SK-N-SH treated with all-trans-retinoic acid at 6 μM for 48 hours (cell line): ENCODE measurements around the gene RAC3.
"Not testable (repeated sequence)": the region's sequence is repeated elsewhere in the genome, so short reads cannot be mapped to it uniquely, and the experiment has no call there.

Experiments
- ATAC-seq: fragments of 200-7000 bp; cut with Tn5 transposase; 3 replicates; pipeline ENCODE4 v1.9.1; 2020; ENCODE audit warnings: mild to moderate bottlenecking, moderate library complexity
- ARNTL ChIP-seq: fragments of 450-650 bp; formaldehyde crosslinking; IDR thresholded peaks from 2 replicates; pipeline ENCODE4 v1.5.0; 2020; ENCODE audit warnings: low read depth, mild to moderate bottlenecking, moderate library complexity, borderline replicate concordance
- BACH2 ChIP-seq: fragments of 250-450 bp; sonication (Bioruptor Pico); IDR thresholded peaks from 2 replicates; pipeline ENCODE4 v1.9.0; 2021; ENCODE audit warnings: mild to moderate bottlenecking, borderline replicate concordance
- CSDC2 ChIP-seq: fragments of 250-450 bp; sonication (Bioruptor Pico); IDR thresholded peaks from 2 replicates; pipeline ENCODE4 v1.5.0; 2020; ENCODE audit warnings: mild to moderate bottlenecking, moderate library complexity
- ESRRG ChIP-seq: fragments of 250-450 bp; sonication (Bioruptor Pico); IDR thresholded peaks from 2 replicates; pipeline ENCODE4 v1.6.1; 2021; ENCODE audit warnings: mild to moderate bottlenecking
- GLIS3 ChIP-seq: fragments of 250-450 bp; sonication (Bioruptor Pico); IDR thresholded peaks from 2 replicates; pipeline ENCODE4 v1.5.0; 2020; ENCODE audit warnings: mild to moderate bottlenecking, moderate library complexity
- ISL1 ChIP-seq: fragments of 250-450 bp; sonication (Bioruptor Pico); IDR thresholded peaks from 2 replicates; pipeline ENCODE4 v2.1.2; 2022; ENCODE audit warnings: mild to moderate bottlenecking, moderate library complexity
- OSR1 ChIP-seq: fragments of 250-450 bp; sonication (Bioruptor Pico); IDR thresholded peaks from 2 replicates; pipeline ENCODE4 v1.8.0; 2022; ENCODE audit warnings: moderate library complexity, mild to moderate bottlenecking, inconsistent platforms
- POU6F1 ChIP-seq: fragments of 250-450 bp; sonication (Bioruptor Pico); IDR thresholded peaks from 2 replicates; pipeline ENCODE4 v1.8.0; 2021; ENCODE audit warnings: low read depth, mild to moderate bottlenecking, moderate library complexity, borderline replicate concordance
- PPARA ChIP-seq: fragments of 250-450 bp; sonication (Bioruptor Pico); IDR thresholded peaks from 2 replicates; pipeline ENCODE4 v1.5.0; 2020; ENCODE audit warnings: mild to moderate bottlenecking, borderline replicate concordance
- RARB ChIP-seq: fragments of 250-450 bp; sonication (Bioruptor Pico); IDR thresholded peaks from 2 replicates; pipeline ENCODE4 v1.8.0; 2021; ENCODE audit warnings: mild to moderate bottlenecking, moderate library complexity
- SNAI2 ChIP-seq: fragments of 250-450 bp; sonication (Bioruptor Pico); IDR thresholded peaks from 2 replicates; pipeline ENCODE4 v1.5.0; 2020; ENCODE audit warnings: mild to moderate bottlenecking, moderate library complexity
- TCF4 ChIP-seq: fragments of 250-450 bp; sonication (Bioruptor Pico); IDR thresholded peaks from 2 replicates; pipeline ENCODE4 v1.8.0; 2021; ENCODE audit warnings: mild to moderate bottlenecking, moderate library complexity, borderline replicate concordance
- ZC3H10 ChIP-seq: fragments of 250-450 bp; sonication (Bioruptor Pico); IDR thresholded peaks from 2 replicates; pipeline ENCODE4 v1.5.1; 2021; ENCODE audit warnings: mild to moderate bottlenecking, moderate library complexity
- ZFP3 ChIP-seq: fragments of 250-450 bp; sonication (Bioruptor Pico); IDR thresholded peaks from 2 replicates; pipeline ENCODE4 v1.5.0; 2020; ENCODE audit warnings: mild to moderate bottlenecking, moderate library complexity
- ZFP30 ChIP-seq: fragments of 450-650 bp; formaldehyde crosslinking; IDR thresholded peaks from 2 replicates; pipeline ENCODE4 v1.5.0; 2022; ENCODE audit warnings: mild to moderate bottlenecking, moderate library complexity
- ZNF565 ChIP-seq: fragments of 450-650 bp; formaldehyde crosslinking; conservative IDR thresholded peaks from 2 replicates; pipeline ENCODE4 v1.5.0; 2020; ENCODE audit warnings: low read depth, mild to moderate bottlenecking, moderate library complexity
- ZNF70 ChIP-seq: fragments of 450-650 bp; formaldehyde crosslinking; IDR thresholded peaks from 2 replicates; pipeline ENCODE4 v1.5.0; 2020; ENCODE audit warnings: mild to moderate bottlenecking, moderate library complexity
- ZNF8 ChIP-seq: fragments of 450-650 bp; formaldehyde crosslinking; IDR thresholded peaks from 2 replicates; pipeline ENCODE4 v1.5.0; 2020; ENCODE audit warnings: mild to moderate bottlenecking, moderate library complexity
- TF ChIP-seq, protein P1 (sequence below): fragments of 250-450 bp; sonication (Bioruptor Pico); IDR thresholded peaks from 2 replicates; pipeline ENCODE4 v1.5.1; 2021; ENCODE audit warnings: mild to moderate bottlenecking, moderate library complexity
- TF ChIP-seq, protein P2 (sequence below): fragments of 250-450 bp; sonication (Bioruptor Pico); IDR thresholded peaks from 2 replicates; pipeline ENCODE4 v1.8.0; 2020; ENCODE audit warnings: mild to moderate bottlenecking, moderate library complexity, borderline replicate concordance
- TF ChIP-seq, protein P3 (sequence below): fragments of 250-450 bp; sonication (Bioruptor Pico); IDR thresholded peaks from 2 replicates; pipeline ENCODE4 v1.5.1; 2020; ENCODE audit warnings: low read depth, mild to moderate bottlenecking, moderate library complexity
- TF ChIP-seq, protein P4 (sequence below): fragments of 250-450 bp; sonication (Bioruptor Pico); IDR thresholded peaks from 2 replicates; pipeline ENCODE4 v1.5.0; 2020; ENCODE audit warnings: mild to moderate bottlenecking, moderate library complexity

The RAC3 gene

DNA sequence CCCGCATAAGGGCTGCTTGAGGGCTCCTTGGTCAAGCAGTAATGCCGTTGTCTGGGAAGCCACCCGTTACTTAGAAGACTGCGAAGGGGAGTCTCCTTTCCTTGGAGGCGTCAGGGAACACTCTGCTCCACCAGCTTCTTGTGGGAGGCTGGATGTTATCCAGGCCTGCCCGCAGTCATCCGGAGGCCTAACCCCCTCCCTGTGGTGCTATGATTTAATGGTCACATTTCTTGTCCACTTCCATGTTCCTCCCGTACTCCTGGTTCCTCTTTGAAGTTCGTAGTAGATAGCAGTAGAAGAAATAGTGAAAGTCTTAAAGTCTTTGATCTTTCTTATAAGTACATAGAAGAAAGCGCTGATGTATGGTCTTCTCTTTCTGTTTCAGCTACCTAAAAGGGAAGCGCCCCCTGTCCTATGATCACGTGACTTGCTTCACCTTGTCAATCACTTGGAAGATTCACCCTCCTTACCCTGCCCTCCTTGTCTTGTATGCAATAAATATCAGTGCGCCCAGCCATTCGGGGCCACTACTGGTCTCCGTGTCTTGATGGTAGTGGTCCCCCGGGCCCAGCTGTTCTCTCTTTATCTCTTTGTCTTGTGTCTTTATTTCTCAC, 7.4 kb downstream of the RAC3 start:
- not testable (repeated sequence) for ATAC-seq

GRCh38 chr17:82039695-82040299, 8.3 kb downstream of the RAC3 start:
- TF ChIP-seq ZFP3 (CRISPR knock-in tag) (no peak), ISL1 (CRISPR knock-in tag) (no peak), PPARA (CRISPR knock-in tag) (no peak), OSR1 (CRISPR knock-in tag) (no peak), ESRRG (CRISPR knock-in tag) (no peak), ZNF8 (CRISPR knock-in tag) (no peak), ZC3H10 (CRISPR knock-in tag) (no peak), BACH2 (no peak), ZNF70 (CRISPR knock-in tag) (no peak), RARB (no peak), POU6F1 (CRISPR knock-in tag) (no peak), CSDC2 (no peak), TCF4 (CRISPR knock-in tag) (no peak), SNAI2 (CRISPR knock-in tag) (no peak), GLIS3 (CRISPR knock-in tag) (no peak), ZFP30 (no peak)
- TF ChIP-seq, protein P1, sequence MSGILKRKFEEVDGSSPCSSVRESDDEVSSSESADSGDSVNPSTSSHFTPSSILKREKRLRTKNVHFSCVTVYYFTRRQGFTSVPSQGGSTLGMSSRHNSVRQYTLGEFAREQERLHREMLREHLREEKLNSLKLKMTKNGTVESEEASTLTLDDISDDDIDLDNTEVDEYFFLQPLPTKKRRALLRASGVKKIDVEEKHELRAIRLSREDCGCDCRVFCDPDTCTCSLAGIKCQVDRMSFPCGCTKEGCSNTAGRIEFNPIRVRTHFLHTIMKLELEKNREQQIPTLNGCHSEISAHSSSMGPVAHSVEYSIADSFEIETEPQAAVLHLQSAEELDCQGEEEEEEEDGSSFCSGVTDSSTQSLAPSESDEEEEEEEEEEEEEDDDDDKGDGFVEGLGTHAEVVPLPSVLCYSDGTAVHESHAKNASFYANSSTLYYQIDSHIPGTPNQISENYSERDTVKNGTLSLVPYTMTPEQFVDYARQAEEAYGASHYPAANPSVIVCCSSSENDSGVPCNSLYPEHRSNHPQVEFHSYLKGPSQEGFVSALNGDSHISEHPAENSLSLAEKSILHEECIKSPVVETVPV (CRISPR knock-in tag): no peak
- TF ChIP-seq, protein P2, sequence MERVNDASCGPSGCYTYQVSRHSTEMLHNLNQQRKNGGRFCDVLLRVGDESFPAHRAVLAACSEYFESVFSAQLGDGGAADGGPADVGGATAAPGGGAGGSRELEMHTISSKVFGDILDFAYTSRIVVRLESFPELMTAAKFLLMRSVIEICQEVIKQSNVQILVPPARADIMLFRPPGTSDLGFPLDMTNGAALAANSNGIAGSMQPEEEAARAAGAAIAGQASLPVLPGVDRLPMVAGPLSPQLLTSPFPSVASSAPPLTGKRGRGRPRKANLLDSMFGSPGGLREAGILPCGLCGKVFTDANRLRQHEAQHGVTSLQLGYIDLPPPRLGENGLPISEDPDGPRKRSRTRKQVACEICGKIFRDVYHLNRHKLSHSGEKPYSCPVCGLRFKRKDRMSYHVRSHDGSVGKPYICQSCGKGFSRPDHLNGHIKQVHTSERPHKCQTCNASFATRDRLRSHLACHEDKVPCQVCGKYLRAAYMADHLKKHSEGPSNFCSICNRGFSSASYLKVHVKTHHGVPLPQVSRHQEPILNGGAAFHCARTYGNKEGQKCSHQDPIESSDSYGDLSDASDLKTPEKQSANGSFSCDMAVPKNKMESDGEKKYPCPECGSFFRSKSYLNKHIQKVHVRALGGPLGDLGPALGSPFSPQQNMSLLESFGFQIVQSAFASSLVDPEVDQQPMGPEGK (CRISPR knock-in tag): no peak
- TF ChIP-seq, protein P3, sequence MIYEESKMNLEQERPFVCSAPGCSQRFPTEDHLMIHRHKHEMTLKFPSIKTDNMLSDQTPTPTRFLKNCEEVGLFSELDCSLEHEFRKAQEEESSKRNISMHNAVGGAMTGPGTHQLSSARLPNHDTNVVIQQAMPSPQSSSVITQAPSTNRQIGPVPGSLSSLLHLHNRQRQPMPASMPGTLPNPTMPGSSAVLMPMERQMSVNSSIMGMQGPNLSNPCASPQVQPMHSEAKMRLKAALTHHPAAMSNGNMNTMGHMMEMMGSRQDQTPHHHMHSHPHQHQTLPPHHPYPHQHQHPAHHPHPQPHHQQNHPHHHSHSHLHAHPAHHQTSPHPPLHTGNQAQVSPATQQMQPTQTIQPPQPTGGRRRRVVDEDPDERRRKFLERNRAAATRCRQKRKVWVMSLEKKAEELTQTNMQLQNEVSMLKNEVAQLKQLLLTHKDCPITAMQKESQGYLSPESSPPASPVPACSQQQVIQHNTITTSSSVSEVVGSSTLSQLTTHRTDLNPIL (CRISPR knock-in tag): no peak
- TF ChIP-seq, all 23 proteins: peak for 0
- no peak for ATAC-seq

DNA sequence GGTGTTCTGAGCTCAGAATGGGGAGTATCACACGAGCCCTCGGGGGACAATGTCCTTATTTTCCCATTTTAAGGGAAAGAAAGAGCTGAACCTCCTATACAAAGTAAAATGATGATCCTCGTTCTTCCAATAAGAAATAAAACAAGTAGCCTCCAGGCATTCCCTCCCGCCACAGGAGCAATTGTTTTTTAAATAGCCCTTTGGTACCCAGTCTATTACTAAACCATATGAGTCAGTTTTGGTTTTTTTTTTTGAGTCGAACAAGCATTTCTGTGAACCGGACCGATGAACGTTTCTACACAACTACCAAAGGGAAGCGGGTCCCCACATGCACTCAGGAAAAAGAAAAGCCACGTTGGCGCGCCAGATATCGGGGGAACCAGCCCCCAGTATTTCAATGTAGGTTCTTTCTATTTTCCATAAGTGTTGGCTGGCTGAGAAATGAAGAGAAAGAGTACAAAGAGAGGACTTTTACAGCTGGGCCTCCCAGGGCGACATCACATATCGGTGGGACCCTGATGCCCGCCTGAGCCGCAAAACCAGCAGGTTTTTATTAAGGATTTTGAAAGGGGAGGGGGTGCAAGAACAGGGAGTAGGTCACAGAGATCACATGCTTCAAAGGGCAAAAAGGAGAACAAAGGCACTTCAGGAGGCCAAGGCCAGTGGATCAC, 9.8 kb downstream of the RAC3 start:
- ATAC-seq: no peak
- TF ChIP-seq ZC3H10 (CRISPR knock-in tag) (no peak), ZNF565 (CRISPR knock-in tag) (no peak), ARNTL (CRISPR knock-in tag) (no peak)
- TF ChIP-seq, protein P4, sequence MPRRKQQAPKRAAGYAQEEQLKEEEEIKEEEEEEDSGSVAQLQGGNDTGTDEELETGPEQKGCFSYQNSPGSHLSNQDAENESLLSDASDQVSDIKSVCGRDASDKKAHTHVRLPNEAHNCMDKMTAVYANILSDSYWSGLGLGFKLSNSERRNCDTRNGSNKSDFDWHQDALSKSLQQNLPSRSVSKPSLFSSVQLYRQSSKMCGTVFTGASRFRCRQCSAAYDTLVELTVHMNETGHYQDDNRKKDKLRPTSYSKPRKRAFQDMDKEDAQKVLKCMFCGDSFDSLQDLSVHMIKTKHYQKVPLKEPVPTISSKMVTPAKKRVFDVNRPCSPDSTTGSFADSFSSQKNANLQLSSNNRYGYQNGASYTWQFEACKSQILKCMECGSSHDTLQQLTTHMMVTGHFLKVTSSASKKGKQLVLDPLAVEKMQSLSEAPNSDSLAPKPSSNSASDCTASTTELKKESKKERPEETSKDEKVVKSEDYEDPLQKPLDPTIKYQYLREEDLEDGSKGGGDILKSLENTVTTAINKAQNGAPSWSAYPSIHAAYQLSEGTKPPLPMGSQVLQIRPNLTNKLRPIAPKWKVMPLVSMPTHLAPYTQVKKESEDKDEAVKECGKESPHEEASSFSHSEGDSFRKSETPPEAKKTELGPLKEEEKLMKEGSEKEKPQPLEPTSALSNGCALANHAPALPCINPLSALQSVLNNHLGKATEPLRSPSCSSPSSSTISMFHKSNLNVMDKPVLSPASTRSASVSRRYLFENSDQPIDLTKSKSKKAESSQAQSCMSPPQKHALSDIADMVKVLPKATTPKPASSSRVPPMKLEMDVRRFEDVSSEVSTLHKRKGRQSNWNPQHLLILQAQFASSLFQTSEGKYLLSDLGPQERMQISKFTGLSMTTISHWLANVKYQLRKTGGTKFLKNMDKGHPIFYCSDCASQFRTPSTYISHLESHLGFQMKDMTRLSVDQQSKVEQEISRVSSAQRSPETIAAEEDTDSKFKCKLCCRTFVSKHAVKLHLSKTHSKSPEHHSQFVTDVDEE (CRISPR knock-in tag): no peak
- TF ChIP-seq, all 23 proteins: peak for 0
